Mesenteric fat pad (tissue), 1 donor: Measurements from ENCODE around the gene TTC28. TPM values are rescaled to one million over a fixed set of nuclear protein-coding genes. Genes with fewer than 3 reads are reported as not detected.
"Not testable (repeated sequence)": the region's sequence is repeated elsewhere in the genome, so short reads cannot be mapped to it uniquely, and the experiment has no call there.

ENCODE experiments used
- DNase-seq: peaks from one replicate; pipeline ENCODE4 v3.0.0-alpha.2; 2020; ENCODE audit warnings: low spot score
- total RNA-seq: library from RNA; stranded (reverse); fragmentation: NEBNext Ultra II Directional; extraction: Animal tissue kit (Norgen Biotek cat#: 25700); gene quantifications from one replicate; pipeline ENCODE4 v1.2.1, GENCODE V29; 2021
- donor health status: DM: yes; HTN: yes; CAD: no.

TTC28 gene
- total RNA-seq, 1 donor from 2014 or later: 34.1 TPM

DNA sequence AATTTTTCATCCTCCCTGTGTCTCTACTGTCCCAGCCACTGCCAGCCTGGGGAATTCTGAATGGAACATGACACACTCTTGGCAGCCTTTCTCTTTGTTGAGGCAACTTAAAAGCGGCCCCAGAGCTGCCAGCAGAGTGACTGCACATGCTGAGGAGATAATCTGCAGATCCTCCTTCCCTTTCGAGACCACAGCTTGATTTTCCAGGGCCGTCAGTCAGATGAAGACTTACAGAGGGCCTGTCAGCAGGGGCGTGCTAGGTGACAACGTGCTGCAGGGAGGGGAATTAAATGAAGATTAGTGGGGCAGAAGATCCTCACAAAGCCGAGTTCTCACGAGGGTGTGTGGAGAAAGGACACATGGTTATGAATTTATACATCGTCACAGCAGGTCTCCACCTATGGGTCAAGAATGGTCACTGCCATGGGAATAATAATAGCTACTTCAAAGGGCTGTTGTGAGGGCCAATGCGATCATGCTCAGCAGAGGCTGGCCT lies 567.0 kb downstream of the TTC28 start:
- DNase-seq: no peak

DNA sequence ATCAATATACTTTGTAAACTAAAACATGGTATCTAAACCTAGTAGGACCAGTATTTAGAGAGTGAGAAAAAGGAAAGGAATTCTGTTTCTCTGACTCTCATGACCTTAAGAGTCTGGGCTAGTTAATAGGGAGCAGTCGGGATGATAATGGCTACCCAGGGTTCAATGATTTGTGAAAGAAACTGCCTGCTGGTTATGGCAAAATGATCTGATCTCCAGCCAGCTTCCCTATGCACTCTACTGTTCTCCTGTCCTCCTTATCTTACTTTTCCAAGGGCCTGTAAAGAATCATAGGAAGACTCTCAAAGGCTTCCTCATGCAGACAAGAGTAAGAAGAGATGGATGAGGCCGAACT lies 567.5 kb downstream of the TTC28 start:
- no peak for DNase-seq

DNA sequence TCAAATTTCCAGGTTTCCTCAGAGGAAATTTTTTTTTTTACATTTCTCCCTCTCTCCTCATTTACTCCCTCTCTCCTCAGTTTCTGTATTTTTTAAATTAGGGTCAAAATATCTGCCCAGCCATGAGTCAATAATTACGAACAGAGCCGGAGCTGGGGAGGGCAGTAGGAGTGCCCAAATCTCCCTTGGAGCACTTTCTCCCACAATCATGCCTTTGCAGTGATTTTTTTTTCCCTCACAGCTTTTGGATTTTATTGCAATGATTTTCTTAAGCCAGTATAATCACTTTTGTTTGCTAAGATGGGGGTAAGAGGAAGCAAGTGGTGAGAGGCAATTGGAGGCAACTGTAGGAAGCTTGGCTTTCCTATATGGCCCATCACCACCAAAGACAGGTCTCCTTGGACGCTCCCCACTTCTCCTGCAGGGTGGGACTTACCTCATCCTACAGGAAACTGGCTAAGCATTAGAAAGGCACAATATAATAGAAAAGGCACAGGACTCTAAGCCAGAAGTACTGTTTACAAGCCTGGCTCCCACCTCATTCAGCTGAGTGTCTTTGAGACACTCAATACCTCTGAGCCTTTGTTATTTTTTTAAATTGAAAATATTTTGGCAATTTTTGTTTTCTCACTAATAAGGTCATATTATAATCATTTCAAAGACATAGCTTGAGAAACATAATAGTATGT lies 568.0 kb downstream of the TTC28 start:
- DNase-seq: no peak

DNA sequence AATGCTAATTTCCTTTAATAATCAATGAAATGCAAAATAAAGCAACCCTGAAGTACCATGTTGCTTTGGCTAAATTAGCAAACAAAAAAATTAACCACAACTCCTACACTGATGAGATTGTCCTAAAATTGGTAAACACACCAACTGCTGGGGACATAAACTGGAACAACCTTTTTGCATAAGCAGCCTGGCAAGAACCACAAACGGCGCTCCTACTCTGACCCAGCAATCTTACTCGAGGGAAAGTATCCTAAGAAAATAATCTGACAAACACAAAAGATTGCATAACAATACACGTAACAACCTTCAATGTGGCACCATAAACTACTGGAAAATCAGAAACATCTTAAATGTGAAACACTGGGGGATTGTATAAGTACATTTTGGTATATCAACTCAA lies 570.8 kb downstream of the TTC28 start:
- DNase-seq: no peak

DNA sequence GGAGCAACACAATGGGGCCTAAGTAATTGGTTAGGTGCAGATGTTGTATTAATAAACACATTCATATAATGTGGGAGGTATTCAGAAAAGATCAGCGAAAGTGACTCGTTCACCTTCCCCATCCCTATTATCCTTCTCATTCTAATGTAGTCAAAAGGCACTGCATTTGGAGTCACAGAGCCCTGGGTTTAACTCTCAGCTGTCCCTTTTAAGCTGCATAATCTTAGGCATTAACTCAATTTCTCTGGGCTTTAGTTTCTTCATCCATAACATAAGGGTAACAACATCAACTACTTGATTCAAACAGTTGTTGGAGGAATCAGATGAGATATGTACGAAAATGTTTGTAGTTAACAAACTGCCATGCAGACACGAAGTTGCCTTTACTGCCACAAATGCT lies 573.0 kb downstream of the TTC28 start:
- DNase-seq: no peak

DNA sequence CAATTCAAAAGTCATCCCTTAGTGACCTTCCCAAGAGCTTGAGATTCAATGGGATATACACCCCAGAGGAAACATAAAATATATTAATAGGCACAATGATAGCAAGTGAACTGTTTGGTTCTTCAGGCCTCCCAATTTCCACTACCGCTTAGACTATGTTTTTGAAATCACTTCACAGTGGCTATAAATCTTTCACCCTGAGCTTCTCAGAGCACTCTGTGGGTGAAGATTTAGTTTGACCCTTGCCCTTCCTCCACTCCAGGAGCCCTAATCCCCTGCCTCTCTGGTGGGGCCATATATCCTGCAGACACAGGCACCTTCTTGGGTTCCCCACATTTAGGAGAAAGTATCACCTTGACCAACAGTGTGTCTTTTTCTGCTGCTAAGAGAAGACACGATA lies 573.7 kb downstream of the TTC28 start:
- no peak for DNase-seq

DNA sequence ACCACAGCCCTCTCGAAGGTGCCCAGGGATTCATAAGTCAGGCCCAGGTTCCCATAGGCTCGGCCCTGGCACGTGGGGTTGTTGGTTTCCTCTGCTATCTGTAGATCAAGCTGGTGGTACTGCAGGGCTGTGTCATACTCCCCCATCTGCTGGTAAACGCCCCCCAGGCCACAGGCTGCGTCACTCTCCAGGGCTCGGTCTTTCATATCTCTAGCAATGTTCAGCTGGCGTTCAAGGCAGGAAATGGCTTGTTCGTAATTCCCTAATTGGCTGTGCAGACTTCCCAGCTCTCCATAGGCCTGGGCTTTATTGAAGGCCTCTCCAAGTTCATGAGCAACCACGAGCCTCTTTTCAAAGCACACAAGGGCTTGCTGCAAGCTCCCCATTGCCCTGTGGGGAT lies 574.2 kb downstream of the TTC28 start:
- DNase-seq: no peak

DNA sequence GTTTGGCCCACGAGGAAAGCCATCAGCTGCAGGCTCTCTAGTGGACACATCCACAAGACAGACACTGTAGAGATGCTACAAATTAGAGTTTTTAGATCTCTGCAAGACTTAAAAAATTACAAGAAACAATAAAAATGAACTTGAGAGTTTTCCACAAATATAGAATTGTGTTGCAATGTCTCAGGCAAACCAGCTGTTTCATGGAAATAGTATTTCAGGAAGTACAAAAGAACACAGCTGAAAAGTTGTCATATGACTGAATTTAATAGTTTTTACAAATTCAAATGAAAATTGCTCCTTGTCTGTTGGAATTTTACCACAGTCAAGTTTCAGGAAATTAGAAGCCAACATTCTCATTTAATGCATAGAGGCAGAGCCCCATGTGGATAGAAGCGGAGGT lies 576.0 kb downstream of the TTC28 start:
- DNase-seq: no peak

DNA sequence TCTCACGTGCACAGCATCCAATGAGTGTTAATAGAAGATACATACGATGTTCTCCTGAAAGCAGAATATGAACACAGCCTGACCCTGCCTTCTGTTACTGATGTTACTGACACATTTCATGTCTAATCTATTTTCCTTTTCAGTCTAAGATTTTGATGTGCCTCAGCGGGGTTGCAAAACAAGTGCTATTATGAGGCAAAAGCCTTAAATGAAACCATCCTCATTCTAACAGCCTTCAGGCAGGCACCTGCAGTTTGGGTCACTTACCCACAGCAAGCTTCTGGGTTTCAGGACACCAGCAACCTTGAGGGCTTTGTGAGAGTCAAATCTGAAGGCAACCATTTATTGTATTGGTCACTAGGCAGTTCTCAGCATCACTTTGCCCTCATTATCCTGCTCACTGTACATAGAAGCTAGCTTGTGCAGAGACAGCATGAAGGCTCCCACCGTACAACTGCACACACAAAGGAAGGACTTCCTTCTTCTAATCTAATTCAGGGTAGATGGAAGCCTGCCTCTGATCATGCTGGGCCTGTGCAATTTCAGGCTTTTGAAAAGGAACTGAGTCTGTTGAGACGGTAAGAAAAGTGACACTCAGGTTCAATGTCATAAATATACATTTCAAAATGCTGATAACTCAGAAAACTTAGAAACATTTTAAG lies 577.4 kb downstream of the TTC28 start:
- no peak for DNase-seq

DNA sequence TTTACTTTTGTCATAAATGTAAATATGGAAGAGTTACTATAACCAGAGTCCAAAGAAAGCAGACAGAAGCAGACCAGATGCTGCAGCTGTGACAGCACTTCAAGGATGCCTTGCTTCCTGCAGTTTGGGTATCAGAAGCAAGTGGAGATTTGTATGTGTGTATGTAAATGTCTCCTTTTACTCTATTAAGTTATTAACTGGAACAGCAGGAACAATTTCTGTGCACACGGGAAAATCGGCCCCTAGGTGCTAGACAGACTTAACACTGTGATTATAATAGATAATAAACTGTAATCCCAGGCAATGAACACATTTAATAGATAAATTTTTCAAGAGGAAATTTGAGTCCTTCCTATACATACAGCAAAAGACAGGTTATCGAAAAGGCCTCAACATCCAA lies 582.0 kb downstream of the TTC28 start:
- no peak for DNase-seq

DNA sequence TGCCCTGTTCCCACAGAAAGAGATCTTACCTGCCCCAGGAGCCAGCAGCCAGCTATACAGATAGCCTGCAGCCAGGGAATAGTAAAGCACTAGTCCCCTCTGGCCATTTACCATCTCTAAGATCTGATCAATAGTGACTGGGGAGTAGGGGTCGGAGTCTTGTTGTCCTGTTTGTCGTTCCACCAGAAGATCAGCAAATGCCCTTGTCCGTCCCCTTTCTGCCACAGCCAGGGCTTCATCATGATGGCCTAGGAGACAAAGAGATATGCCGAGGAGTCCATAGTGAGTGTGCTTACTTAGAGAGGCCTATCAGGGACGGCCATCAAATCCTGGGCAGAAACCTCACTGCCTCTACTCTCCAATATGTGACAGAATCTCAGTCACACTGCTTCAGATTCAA lies 583.5 kb downstream of the TTC28 start:
- no peak for DNase-seq

DNA sequence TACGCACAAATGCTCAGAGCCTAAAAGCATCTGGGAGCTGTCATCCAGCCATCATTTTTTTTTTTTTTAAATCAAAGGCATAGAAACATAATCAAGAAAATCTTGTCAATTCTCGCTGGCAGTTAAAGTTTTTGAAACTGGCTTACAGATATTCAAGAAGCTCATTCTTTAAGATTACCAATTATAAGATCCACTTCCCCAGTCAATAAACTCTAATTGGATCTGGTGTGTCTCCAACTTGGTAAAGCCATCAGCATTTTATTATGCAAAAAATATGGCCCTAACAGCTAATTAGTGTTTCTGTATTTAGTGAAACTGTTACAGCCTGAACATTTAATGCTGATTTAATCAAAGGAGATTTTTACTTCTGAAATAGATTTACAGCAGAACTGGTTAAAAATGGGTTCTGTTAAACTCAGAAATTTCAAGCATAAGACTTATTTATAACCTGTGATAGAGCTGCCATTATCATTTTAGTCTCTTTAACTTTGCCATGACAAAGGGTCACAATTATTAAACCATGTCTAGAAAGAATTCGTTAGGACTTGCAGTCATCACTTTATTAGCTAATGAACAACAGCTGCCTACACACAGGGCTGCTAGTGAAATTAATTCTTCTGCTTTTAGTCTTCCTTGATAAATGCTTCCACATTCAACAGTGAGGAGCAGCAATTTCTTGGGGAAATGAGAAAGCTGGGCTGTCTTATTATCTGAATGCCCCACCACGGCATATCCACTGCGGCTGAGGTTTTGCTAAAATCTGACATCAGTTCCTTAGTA lies 584.1 kb downstream of the TTC28 start:
- no peak for DNase-seq

DNA sequence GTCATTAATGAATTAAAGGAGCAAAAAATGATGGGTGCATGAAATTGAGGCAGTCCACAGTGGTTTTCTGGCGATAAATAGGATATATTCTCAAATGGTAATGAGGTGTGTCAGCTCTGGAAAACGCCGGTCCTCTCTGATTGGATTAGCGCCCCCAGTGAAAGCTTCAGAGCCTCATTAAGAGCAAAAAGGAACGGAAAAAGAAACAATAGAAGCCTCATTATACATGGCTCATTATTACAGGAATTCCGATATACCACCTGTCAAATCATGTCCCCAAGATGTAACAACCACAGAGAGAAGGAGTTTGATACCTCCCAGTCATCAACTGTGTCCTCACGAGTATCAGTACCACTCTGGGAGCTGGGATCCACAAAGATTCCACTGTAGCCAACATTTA lies 584.9 kb downstream of the TTC28 start:
- DNase-seq: no peak

DNA sequence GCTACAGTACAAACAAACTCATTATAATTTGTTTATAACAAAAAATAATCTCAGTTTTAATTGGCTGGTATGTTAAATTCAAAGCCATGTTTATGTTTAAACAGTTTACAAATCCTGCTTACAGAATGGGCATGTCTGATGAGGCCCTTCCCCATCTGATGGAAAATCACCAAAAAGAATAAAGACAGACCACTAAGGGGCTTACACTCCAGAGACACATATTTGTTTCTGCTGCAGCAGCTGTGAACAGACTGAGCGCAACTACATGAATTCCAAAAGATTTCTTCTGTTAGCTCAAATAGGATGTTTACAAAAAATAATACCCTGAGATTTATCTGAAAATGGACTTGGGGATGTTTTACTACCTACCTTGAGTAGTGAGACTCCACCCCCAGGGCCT lies 585.9 kb downstream of the TTC28 start:
- DNase-seq: no peak

DNA sequence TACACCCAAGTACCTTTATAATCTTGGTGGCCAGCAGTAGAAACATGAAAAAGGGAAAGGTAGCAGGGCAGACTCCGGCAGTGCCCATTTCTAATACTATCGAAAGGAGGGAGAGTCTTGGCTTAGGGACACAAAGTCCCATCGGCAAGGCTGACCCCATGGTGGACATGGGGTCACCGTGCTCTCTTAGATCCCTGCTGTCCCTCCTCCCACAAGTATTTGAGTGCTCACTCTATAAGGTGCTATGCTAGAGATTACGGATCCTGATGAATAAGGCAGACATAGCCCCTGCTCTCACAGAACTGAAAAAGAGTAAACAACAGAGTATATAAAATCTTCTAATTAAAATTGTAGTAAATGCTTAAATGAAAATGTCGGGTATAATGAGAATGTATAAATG lies 588.2 kb downstream of the TTC28 start:
- no peak for DNase-seq

DNA sequence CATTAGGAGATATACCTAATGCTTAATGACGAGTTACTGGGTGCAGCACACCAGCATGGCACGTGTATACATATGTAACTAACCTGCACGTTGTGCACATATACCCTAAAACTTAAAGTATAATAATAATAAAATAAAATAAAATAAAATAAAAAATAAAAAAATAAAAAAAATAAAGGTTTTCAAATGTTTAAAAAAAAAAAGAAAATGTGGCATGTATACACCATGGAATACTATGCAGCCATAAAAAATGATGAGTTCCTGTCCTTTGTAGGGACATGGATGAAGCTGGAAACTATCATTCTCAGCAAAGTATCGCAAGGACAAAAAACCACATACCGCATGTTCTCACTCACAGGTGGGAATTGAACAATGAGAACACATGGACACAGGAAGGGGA lies 590.1 kb downstream of the TTC28 start:
- DNase-seq: not testable (repeated sequence)

DNA sequence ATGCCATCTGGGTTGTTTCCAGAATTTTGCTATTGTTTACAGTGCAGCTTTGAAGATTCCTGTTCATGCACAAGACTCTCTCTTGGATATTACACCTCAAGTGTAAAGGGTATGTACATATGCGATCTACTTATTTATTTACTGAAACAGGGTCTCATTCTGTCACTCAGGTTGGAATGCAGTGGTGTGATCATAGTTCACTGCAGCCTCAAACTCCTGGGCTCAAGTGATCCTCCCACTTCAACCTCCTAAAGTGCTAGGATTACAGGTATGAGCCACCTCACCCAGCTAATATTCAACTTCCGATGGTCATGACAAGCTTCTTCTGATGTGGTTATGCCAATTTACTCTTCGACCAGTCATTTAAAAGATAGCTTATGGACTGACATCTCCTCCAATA lies 602.5 kb downstream of the TTC28 start:
- DNase-seq: no peak

DNA sequence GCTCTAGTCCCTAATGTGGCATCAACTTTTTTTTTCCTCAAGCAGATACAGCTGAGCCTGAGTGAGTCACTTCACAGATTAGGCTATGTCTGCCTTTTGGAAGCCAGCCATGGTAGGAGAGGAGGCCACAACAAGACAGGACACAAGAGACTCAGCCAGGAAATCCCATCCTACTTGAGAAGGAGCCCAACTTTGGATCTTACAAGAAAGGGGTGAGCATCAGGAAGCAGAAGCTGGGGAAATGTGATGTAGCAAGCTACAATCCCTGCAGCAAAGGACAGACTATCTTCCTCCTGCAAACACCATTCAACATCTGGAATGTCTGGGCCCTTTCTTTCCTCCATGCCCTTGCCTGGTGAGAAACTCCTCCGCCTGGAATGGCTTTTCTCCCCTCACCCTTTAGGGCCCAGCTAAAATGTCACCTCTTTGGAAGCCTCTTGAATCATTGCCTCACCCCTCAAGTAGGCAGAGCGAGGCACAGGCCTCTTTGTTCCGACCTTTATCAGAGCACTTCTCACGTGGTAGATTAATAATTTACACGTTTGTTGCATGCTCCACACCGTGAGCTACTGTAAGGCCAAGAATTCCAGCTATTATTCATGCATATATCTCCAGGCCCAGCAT lies 604.2 kb downstream of the TTC28 start:
- DNase-seq: no peak

DNA sequence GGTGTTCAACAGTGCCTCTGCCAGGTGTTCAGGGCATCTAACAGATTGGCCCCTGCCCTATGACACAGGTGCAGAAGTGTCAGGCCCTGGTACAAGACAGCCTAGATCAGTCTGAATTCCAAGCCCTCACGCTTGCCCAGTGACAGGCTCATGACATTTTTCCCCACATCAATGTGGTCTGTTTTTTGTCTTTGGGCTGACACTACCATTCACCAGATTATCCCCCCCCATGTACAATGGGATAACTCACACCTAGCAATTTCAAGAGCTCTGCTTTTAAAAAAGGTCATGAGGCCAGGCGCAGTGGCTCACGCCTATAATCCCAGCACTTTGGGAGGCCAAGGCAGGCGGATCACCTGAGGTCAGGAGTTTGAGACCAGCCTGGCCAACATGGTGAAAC lies 605.1 kb downstream of the TTC28 start:
- DNase-seq: no peak

DNA sequence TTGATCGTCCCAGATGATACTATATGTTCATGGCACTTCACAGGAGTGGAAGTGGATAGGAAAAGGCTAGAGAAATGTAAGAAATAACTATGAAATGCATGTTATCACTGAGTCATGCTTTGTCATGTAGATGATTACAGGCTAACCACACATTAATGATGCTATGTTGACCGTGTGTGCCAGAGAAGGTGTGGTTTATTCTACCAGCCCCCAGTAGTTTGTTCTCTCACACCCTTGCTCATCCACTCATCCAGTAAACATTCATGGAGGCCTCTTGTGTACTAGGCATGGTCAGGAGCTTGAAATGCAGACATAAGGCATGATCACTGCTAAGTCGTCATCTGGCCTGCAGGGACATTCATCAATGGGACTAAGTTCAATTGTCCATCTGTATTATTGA lies 607.6 kb downstream of the TTC28 start:
- DNase-seq: no peak

DNA sequence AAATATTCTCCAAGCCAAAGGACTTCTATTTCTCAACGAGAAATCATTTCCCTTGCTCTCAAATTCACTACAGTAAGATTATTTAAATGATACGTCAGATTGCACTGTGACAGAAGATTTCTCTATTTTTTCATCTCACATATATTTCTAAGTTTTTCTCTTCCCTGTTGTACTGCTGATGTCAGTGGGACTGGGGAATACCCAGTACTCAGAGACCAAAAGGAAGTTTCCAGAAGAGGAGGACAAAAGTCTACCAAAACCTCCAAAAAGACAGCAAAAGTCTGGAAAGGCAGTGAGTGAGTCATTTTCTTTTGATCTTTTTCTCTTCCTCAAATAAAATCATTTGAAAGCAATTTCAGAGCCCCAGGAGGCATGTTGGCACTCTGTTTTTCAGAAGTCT lies 610.8 kb downstream of the TTC28 start:
- DNase-seq: no peak

DNA sequence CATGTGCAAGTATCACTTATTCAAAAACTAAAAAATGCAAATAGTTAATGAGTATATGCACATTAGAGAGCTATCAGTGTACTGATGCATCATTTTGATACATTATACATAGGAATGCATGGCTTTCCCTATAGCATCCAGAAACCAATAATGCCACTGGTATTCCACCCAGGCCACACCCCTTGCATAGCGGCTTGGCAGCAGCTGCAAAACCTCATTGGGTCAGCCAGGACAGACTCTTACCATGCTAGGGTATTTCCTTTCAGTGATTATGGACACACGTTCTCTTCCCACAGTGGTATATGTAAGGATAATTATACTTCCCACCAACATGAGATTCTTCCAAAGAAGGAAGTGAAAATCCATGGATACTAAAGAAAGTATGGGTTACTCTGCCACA lies 614.7 kb downstream of the TTC28 start:
- no peak for DNase-seq
